ENCODE data around the gene HGS.

The HGS gene

GRCh38 chr17:81683584-81684441 lies at the start of gene HGS, which contains the start of gene ARL16:
TSS of gene HGS (plus strand) at chr17:81684011. CDS start at chr17:81684067, 56 bp downstream.
TSS of gene ARL16 (minus strand) at chr17:81683797. CDS start at chr17:81683753, 44 bp downstream.
- peak; percentile 99 to 100 (median 99) for DNase-seq

- no peak for DNase-seq
These were observed 48.4 kb upstream of the HGS start for GRCh38 chr17:81635431-81635830.

- DNase-seq: no peak
These were observed 47.8 kb upstream of the HGS start for GRCh38 chr17:81635973-81636504.

- DNase-seq: peak; percentile 82 to 89 (median 85)
These were observed 47.1 kb upstream of the HGS start, which contains the start of the genes NPLOC4 and TSPAN10 for GRCh38 chr17:81636505-81637288. TSS of gene NPLOC4 (minus strand) at chr17:81637112. CDS start at chr17:81636930, 182 bp downstream. TSS of gene TSPAN10 (plus strand) at chr17:81637196. CDS start at chr17:81642413, 5,217 bp downstream.

GRCh38 chr17:81638683-81639082 lies 45.1 kb upstream of the HGS start:
- no peak for DNase-seq

GRCh38 chr17:81640011-81640410 lies 43.8 kb upstream of the HGS start:
- DNase-seq: no peak

- no peak for DNase-seq
These were observed 41.9 kb upstream of the HGS start for GRCh38 chr17:81641825-81642489.

- no peak for DNase-seq
These were observed 39.3 kb upstream of the HGS start for GRCh38 chr17:81644496-81644895.

GRCh38 chr17:81644976-81645952 lies 38.5 kb upstream of the HGS start:
- no peak for DNase-seq

GRCh38 chr17:81646869-81647600 lies 36.8 kb upstream of the HGS start:
- DNase-seq: no peak

- no peak for DNase-seq
These were observed 36.2 kb upstream of the HGS start for GRCh38 chr17:81647640-81648012.

GRCh38 chr17:81648013-81648706 lies 35.7 kb upstream of the HGS start:
- DNase-seq: no peak

- no peak for DNase-seq
These were observed 35.1 kb upstream of the HGS start for GRCh38 chr17:81648707-81649085.

- no peak for DNase-seq
These were observed 32.9 kb upstream of the HGS start for GRCh38 chr17:81650951-81651350.

- peak in 1 of 3 experiments; percentile 15 for DNase-seq
These were observed 32.1 kb upstream of the HGS start for GRCh38 chr17:81651692-81652091.

- no peak for DNase-seq
These were observed 30.7 kb upstream of the HGS start for GRCh38 chr17:81652906-81653771.

GRCh38 chr17:81655378-81656117 lies 28.3 kb upstream of the HGS start:
- no peak for DNase-seq

GRCh38 chr17:81656118-81656743 lies 27.6 kb upstream of the HGS start, which contains the start of gene PDE6G:
TSS of gene PDE6G (minus strand) at chr17:81656542. CDS start at chr17:81653305, 3,237 bp downstream.
- DNase-seq: no peak

Data from NCI-H1417 (cell line).